ENCODE measurements around the gene MELTF. TPM values are rescaled to one million over a fixed set of nuclear protein-coding genes. Genes with fewer than 3 reads are reported as not detected.

Gene MELTF
- total RNA-seq, 2 donors from 2014 or later, result 3.1 to 6.7 TPM

- Histone ChIP-seq H3K4me3 (no peak overlapping the region), H3K27me3 (no peaks in the 10 kb centered on the region), H3K27ac (no peak overlapping the region), H3K36me3 (no peaks in the 10 kb centered on the region), H3K9me3 (no peaks in the 10 kb centered on the region), H3K4me1 (peaks cover 0 to 18% of the 10 kb centered on the region in 2 donors)
- no peak for TF ChIP-seq CTCF (IDR thresholded peaks at IDR 0.05)
- no peak for DNase-seq (ENCODE audit: low spot score)
These were observed 23.2 kb downstream of the MELTF start for GRCh38 chr3:197006446-197006845.

DNA sequence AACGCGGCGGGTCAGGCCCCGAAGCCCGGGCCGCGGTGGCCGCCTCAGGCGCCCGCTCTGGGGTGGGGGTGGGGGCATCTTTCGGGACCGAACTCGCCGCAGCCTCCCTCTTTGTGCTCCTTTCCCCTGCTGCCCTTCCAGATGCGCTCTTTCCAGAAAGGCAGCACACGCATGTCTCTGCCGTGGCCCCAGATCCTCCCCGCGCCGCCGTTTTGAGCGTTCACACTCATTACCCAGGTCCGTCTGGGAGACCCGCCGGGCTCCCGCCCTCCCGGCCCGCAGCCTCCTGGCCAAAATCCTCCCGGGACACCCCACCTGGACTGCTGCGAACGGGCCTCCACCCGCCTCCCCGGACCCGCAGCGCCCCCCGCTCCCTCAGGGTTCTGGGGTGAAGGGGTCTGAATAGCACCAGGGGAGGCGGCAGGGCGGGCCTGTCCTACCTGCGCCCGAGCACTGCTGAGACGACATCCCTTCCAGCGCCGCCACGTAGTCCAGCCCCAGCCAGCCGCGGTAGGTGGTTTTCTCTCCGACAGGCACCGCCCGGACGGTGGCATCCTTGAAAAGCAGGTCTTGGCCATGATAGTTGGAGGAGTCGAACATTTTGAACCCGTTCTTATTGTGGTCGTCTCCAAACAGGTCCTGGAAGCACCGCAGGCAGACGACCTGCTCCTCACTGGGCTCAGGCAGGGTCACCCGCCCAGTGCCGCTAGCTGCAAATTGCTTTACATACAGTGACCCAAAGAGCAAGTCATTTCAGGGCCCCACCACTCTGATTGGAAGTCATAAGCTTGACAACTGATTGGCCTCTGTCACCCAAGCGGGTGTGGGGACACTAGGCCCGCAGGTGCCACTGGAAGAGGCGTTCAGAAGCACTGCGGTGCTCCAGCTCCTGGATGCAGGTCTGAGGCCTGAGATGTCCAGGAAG is 25.9 kb downstream of the MELTF start:
- TF ChIP-seq CTCF (IDR thresholded peaks at IDR 0.05), result no peak
- Histone ChIP-seq H3K4me3 (peak overlapping the region; percentile 50 to 72), H3K27ac (peak overlapping the region in 1 of 2 donors; percentile 53), H3K4me1 (peaks cover 0 to 18% of the 10 kb centered on the region in 2 donors), H3K36me3 (no peaks in the 10 kb centered on the region), H3K27me3 (no peaks in the 10 kb centered on the region), H3K9me3 (no peaks in the 10 kb centered on the region)
- DNase-seq (ENCODE audit: low spot score), result no peak

- peak overlapping the region; percentile 50 to 72 for H3K4me3 ChIP-seq
- H3K27ac ChIP-seq, result peak overlapping the region; percentile 71 to 77
- peaks cover 0 to 18% of the 10 kb centered on the region in 2 donors for H3K4me1 ChIP-seq
- no peak for DNase-seq (ENCODE audit: low spot score)
- no peaks in the 10 kb centered on the region for H3K27me3 ChIP-seq
- TF ChIP-seq CTCF (IDR thresholded peaks at IDR 0.05), result peak; percentile 85 to 93
- no peaks in the 10 kb centered on the region for H3K9me3 ChIP-seq
- no peaks in the 10 kb centered on the region for H3K36me3 ChIP-seq
These were observed 26.7 kb downstream of the MELTF start for GRCh38 chr3:197002701-197003454.

DNA sequence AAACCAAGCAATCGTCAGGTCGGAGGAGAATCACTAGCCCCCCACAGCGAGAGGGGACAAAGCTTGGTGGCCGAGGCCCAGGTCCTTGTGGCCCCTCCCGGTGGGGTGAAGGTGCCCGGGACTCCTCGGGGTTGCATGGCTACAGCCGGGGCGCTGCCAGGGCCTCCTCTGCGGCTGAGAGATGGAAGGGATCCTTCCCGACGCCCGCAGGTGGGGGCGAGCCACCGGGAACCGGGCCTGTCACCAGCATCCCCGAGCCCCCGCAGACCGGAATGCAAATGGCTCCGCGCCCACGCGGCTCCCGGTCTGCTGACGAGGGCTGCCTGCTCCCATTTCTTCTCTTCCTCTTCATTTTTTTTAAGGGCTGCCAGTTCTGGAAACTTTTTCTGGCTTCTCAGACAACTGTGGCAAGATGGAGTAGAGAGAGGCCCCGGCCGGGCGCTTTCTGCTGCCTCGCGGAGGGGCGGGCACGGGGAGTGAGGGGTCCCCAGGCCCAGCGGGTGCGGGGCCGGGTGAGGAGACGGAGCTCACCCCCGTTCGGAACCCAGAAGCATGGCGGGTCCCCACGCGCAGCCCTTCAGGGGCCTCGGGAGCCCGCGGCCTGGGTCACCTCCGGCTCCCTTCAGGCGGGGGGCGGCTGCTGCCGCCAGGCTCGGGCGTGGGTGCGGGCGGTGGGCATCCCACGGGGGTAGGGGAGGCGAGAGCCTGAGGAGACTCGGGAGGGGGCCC is 27.5 kb downstream of the MELTF start:
- TF ChIP-seq CTCF (IDR thresholded peaks at IDR 0.05), result no peak
- DNase-seq (ENCODE audit: low spot score), result no peak

GRCh38 chr3:197001106-197001971 is 28.3 kb downstream of the MELTF start:
- Histone ChIP-seq H3K4me1 (peaks cover 0 to 18% of the 10 kb centered on the region in 2 donors), H3K27me3 (no peaks in the 10 kb centered on the region), H3K27ac (peak overlapping the region in 1 of 2 donors; percentile 71), H3K4me3 (no peak overlapping the region), H3K9me3 (no peaks in the 10 kb centered on the region), H3K36me3 (no peaks in the 10 kb centered on the region)
- no peak for DNase-seq (ENCODE audit: low spot score)
- no peak for TF ChIP-seq CTCF (IDR thresholded peaks at IDR 0.05)

More for the DNA sequence above, 27.5 kb downstream of the MELTF start:
- no peaks in the 10 kb centered on the region for H3K36me3 ChIP-seq
- H3K4me3 ChIP-seq, result peak overlapping the region; percentile 50 to 72
- no peaks in the 10 kb centered on the region for H3K9me3 ChIP-seq
- no peaks in the 10 kb centered on the region for H3K27me3 ChIP-seq
- H3K4me1 ChIP-seq, result peaks cover 0 to 18% of the 10 kb centered on the region in 2 donors
- H3K27ac ChIP-seq, result peak overlapping the region; percentile 71 to 77
